Esophagus squamous epithelium (tissue), 4 donors: ENCODE measurements around the gene MRPL40.

ENCODE experiments used
- POLR2A ChIP-seq, 4 donors: fragments of 450-650 bp; IDR thresholded peaks; one replicate each; pipeline ENCODE4 v1.6.1; 2017; ENCODE audit warnings: antibody characterized with exemption in 4 of 4, mild to moderate bottlenecking in 4 of 4, moderate library complexity in 3 of 4
- TF ChIP-seq, protein P1 (sequence below), 6 experiments: fragments of 450-650 bp in 4 of 6; fragments of 200-600 bp in 2 of 6; sonication (generic) in 2 of 6; IDR thresholded peaks; one replicate each; pipeline ENCODE4 v1.5.1; 2016 to 2019; ENCODE audit warnings: antibody characterized with exemption in 6 of 6, mild to moderate bottlenecking in 4 of 6, moderate library complexity in 4 of 6

DNA sequence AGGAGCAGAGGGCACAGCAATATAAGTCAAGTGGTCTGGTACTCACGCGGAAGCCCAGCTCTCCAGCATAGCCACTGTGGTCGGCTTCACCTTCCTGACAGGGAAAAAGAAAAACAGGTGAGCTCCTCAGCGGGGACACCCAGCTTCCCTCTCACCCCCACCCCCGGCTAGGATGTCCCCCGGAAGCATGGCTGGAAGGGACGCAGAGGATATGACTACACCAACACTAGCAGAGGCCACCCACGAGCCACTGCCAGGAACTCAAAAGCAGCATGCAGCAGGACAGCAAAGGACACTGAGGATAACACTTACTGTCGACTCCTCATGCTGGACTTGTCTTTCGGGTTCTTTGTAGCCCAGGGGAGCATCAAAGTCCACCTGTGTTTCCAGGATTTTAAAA is 24.2 kb downstream of the MRPL40 start:
- TF ChIP-seq, protein P1, sequence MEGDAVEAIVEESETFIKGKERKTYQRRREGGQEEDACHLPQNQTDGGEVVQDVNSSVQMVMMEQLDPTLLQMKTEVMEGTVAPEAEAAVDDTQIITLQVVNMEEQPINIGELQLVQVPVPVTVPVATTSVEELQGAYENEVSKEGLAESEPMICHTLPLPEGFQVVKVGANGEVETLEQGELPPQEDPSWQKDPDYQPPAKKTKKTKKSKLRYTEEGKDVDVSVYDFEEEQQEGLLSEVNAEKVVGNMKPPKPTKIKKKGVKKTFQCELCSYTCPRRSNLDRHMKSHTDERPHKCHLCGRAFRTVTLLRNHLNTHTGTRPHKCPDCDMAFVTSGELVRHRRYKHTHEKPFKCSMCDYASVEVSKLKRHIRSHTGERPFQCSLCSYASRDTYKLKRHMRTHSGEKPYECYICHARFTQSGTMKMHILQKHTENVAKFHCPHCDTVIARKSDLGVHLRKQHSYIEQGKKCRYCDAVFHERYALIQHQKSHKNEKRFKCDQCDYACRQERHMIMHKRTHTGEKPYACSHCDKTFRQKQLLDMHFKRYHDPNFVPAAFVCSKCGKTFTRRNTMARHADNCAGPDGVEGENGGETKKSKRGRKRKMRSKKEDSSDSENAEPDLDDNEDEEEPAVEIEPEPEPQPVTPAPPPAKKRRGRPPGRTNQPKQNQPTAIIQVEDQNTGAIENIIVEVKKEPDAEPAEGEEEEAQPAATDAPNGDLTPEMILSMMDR (IDR thresholded peaks at IDR 0.05) = no peak
- no peak for TF ChIP-seq POLR2A (IDR thresholded peaks at IDR 0.05)
